ENCODE results near the gene AHCYL1. TPM values are rescaled to one million over a fixed set of nuclear protein-coding genes. Genes with fewer than 3 reads are reported as not detected.
A peak's percentile ranks its signal among the peaks of the same experiment; 100 is the strongest.

The AHCYL1 gene
- polyA plus RNA-seq, 1 donor, result 129 TPM

DNA sequence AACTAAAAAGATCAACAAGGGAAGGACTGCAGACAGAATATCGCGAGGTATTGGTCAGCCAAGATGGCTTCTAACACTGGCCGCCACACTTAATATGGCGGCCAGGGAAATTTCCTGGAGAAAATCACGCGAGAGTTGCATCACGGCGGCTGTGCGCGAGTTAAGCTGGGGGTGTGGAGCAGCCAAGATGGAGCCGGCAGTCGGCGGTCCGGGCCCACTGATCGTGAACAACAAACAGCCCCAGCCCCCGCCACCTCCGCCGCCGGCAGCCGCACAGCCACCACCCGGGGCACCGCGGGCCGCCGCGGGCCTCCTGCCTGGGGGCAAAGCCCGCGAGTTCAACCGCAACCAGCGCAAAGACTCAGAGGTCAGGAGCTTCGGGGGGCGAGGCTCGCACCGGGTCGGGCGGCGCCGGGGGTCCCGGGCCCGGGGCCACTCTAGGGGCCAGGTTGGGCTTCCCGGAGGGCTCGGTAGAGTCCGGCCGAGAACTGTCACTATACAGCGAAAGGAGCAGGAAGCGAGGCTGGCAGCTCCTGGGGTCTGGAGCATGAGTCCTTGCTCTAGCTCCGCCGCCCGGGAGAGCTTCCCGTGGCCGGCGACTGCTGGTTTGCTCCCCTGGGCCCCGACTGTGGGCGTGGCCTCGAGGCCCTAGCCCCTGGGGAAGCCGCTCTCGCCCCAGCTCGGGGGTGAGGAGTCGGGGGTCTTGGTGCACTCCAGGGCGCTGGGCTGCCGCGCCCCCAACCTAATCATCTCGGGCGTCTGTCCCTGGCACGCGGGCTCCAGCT, 50.1 kb downstream of the AHCYL1 start, which contains the start of gene STRIP1:
STRIP1 (plus strand) TSS at position 174 of the 785 bp plus-strand sequence; CDS start at position 188, 14 bp downstream.
- peak; percentile 96 for DNase-seq

DNA sequence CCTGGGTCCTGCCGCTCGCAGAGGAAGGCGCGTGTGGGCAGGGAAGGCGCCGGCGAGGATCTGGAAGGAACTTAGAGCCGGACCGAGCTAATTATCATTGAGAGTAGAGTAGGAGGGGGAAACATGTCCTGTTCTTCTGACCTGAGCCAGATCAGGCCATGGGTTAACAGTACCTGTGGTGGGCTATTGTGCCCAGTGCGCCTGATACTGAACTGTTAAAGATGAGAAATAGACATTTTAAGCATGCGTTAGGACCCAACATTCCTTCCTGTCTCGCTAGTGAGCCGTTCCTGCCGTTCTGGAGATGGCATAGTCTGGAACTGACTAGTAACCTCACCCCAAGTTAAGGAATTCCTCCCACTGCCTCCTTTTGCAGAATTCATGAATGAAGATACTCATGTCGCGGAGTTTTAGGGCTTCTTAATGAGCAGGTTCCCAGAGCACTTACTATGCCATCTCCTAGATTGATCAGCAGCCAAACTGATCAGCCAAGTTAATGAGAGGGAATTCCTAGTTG, 50.7 kb downstream of the AHCYL1 start:
- no peak for DNase-seq

DNA sequence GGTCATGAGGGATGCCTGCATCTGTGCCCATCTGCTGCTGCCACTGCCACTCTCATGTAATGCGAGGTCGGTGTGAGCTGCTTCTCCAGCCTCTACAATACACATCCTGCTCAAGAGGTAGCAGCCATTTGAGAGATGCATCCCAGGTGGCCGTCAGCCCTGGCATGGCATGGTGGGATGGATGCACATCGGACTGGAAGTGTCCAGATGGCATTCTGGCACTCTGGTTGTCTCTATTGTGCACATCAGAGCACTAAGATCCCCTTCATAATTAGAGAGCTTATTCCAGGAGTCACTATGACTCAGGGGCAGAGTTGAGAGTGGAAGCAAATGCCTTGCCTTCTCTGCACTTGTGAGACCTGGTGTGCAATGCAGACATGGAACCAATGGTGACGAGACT, 53.7 kb downstream of the AHCYL1 start:
- DNase-seq, result no peak

DNA sequence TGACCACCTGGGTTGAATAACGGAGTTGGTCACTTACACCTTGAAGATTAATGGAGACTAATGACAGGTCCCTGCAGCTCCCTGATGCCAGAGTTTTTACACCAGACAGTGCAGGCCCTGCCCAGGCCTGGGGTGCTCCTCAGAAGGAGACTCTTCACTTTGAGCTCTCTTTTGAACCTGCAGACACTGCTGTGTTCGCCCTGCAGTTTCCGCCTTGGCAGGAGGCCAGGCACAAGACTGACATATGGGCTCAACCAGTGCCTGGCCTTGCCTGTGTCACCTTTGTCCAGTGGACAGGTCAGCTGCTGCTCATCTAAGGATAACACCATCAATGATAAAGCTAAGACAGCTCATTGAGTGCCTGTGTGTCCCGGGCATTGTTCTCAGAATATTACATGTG, 55.1 kb downstream of the AHCYL1 start:
- no peak for DNase-seq

DNA sequence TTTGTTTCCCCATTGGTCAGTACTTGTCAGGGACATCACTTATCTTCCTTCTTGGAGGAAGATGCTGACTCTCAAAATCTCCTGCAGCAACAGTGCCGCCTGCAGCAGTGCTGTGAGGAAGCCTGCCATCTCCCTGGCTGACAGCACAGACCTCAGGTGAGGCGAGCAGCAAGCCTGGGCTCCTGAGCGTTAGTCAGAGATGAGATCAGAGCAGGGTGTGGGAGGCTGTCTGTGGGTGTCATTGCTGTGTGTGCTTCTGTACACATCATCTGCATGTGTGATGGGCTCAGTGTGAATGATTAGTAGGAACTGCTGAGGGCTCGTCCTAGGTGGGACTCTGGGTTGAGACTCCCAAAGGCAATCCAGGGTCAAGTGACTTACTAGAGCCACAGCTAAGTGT, 56.0 kb downstream of the AHCYL1 start:
- DNase-seq, result no peak

DNA sequence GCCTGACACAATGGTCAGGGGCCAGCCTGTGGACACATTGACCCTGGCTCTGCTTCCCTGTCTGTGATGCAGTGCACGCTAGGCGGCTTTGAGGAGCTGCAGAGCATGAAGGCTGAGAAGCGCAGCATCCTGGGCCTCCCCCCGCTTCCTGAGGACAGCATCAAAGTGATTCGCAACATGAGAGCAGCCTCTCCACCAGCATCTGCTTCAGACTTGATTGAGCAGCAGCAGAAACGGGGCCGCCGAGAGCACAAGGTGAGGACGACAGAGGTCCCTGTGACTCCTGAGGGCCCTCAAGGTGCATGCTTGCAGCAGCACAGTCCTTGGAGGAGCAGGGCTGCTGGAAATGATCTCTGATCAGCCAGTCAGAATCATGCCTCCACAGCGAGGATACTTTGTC, 58.5 kb downstream of the AHCYL1 start:
- DNase-seq, result no peak

DNA sequence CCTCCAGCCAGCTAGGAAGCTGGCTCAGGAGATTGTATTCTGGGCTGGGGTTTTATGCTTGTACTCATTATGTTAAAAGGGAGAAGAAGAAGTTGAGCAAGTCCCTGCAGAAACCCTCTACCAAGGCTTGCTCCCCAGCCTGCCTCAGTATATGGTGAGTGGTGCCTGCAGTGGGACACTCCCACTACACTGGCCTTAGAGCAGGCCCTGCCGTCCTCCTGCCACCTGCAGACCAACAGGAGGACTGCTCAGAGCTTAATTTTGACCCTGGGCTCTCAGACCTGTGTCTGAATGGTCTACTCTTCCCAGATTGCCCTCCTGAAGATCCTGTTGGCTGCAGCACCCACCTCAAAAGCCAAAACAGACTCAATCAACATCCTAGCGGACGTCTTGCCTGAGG, 62.9 kb downstream of the AHCYL1 start:
- DNase-seq, result no peak

DNA sequence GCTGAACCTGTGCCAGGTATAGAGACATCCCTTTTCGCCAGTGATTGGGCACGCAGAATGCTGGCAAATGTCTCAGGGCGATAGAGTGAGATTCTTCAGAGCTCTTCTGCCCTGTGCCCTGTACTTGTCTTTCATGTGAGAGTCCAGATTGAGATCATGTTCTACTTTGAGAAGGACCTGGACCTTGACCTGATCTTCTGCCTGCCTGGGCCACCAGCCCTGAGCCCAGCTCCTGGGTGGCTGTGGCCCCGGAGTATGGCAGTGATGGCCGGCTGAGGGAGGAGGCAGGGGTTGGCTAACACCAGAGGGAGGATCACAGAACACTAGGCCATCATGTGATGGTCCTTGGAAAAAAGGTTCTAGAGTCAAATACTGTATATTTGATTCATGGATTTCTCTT, 63.7 kb downstream of the AHCYL1 start:
- DNase-seq, result no peak

DNA sequence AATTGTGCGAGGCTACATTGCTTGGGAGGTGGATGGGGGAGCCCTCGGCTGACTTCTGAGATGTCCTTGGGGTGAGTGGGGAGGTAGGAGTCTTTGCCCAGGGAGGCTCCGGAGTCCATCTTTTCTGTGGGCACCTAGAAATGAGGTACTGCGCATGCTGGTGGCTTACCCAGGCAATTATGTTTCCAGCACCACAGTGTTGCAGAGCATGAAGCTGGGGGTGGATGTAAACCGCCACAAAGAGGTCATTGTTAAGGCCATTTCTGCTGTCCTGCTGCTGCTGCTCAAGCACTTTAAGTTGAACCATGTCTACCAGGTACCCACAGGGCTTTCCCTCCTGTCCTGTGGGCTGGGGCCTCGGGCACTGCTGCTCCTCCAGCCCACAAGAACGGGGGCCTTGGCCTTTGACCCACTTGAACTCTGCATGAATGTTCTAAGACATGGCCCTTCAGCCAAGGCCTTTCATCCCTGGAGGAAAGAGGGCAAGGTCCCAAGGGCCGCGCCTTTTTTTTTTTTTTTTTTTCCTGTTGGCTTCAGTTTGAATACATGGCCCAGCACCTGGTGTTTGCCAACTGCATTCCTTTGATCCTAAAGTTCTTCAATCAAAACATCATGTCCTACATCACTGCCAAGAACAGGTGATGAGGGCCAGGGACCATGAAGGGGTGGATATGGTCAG, 64.5 kb downstream of the AHCYL1 start:
- DNase-seq, result no peak

DNA sequence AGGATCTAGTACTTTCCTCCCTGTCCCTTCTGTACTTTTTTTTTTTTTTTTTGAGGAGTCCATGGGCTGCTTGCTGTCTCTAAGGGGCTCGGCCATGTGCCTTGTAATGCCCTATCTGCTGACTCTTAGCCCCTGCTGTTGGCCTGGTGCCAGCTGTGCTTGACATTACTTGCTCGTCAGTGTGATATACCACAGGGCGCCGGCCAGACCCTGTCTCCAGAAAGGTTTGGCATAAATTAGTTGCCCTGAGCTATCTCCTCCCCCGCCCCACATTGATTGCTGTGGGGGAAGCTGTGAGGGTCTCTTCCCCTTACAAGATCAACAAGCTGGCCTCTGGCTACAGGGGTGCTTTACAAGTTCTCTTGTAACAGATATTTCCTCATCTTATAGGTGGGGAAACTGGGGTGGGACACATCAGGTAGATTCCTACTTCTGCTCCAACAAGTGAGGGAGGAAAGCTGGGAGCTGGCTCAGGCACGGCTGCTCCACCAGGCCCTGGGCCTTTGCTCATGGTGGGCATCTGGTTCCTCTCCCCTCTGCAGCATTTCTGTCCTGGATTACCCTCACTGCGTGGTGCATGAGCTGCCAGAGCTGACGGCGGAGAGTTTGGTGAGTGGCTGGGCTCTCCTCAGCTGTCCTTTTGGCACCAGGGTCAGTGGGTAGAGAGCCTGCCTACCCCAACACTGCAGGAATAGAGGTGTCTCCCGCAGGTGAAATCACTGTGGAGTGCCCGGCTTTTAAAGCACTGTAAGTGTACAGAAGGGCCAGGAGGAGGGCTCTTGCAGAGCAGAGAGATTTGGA, 65.4 kb downstream of the AHCYL1 start:
- DNase-seq, result no peak

DNA sequence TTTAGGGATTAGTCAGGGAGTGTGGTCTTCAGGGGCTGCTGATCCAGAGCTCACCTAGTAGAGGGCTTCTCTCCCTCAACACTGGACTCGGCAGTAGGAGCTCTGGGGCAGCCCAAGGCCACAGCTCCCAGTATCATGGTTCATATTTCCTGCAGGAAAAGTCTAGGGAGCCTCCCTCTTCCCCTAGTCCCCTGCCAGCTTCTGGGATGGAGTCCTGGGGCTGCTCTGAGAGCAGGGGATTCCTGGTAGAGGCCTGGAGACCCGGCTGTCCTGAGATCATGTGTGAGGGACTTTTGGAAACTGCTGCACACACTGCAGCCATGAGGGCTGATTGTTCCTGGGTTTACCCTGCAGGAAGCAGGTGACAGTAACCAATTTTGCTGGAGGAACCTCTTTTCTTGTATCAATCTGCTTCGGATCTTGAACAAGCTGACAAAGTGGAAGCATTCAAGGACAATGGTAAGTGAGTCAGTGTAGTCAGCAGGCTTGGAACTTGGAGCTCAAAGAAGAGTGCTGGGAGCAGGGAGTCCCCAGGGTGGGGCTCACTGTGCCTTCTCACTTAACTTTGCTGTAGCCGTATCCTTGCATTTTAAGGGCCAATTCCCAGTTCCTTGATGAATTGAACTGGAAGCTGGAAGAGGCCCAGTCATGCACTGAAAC, 66.2 kb downstream of the AHCYL1 start:
- no peak for DNase-seq

DNA sequence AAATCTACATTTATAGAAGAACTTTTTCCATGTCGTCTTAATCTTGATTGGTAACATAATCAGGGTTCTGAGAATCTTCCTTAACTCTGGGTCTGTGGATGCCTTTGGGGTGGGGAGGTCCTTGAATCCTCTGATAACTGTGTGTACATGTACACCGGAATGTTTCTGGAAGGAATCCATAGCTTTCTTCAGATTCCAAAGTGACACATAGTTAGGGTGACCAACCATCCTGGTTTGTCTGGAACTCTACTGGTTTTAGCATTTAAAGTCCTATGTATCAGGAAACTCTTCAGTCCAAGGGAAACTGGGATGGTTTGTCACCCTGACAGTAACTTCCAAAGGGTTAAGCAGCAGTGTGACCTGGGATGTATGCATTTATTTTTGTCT, 66.7 kb downstream of the AHCYL1 start:
- no peak for DNase-seq

DNA sequence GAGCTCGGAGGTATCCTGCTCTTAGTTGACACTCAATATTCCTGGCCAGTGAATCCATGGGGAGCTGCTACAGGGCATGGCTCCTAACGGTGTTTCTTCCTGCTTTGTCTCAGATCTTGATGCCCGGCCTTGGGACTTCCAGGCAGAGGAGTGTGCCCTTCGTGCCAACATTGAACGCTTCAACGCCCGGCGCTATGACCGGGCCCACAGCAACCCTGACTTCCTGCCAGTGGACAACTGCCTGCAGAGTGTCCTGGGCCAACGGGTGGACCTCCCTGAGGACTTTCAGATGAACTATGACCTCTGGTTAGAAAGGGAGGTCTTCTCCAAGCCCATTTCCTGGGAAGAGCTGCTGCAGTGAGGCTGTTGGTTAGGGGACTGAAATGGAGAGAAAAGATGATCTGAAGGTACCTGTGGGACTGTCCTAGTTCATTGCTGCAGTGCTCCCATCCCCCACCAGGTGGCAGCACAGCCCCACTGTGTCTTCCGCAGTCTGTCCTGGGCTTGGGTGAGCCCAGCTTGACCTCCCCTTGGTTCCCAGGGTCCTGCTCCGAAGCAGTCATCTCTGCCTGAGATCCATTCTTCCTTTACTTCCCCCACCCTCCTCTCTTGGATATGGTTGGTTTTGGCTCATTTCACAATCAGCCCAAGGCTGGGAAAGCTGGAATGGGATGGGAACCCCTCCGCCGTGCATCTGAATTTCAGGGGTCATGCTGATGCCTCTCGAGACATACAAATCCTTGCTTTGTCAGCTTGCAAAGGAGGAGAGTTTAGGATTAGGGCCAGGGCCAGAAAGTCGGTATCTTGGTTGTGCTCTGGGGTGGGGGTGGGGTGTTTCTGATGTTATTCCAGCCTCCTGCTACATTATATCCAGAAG, 69.2 kb downstream of the AHCYL1 start:
- peak; percentile 26 for DNase-seq

DNA sequence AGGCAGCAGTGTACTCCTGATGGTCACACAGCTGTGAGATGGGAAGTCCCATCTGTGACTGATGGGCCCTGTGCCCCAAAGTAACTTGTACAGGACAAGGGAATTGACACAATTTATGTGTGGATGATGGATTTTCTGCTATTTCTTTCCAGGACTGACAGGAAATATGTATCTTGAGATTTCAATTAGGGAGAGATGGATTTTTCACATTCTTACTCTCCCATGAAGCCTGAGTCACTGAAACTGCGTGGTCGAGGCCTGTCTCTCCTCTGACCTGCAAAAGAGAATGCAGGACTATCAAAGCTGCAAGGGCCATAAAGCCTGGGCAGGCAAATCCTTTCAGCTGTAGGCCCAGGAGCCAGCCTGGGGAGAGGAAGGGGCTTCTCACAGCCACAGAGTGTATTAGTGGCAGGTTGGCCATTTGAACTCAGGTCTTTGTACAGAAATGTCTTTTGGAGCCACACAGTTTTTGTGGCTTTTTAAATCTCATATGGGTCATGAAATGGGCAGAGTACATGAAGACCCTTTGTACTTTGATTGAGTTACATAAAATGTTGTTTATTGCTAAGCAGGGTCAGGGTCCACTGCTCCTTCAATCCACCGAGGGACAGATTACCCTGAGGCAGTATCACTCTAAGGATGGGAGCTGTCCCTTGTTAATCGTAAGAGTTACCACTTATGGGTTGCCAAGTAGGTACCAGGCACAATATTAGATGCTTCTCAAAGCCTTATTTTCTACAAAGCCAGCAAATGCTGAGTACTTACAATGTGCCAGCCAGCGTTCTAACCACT, 71.1 kb downstream of the AHCYL1 start:
- DNase-seq, result no peak

DNA sequence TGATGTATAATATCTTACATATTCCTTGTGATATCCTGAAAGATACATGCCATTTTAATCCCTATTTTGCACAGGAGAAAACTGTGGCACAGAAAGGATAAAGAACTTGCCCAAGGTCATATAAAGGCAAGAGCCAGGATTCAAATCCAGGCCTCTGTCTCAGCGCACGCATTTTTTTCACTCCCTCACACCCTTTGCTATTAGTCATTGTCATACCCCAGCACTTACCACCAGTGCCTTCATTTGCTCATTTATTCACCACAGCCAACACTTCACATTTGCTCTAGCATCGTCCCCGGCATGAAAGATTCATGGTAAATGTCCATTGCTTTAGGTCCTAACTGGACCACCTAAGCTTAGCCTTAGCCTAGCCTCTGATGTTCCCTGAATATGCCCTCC, 71.7 kb downstream of the AHCYL1 start:
- DNase-seq, result no peak

DNA sequence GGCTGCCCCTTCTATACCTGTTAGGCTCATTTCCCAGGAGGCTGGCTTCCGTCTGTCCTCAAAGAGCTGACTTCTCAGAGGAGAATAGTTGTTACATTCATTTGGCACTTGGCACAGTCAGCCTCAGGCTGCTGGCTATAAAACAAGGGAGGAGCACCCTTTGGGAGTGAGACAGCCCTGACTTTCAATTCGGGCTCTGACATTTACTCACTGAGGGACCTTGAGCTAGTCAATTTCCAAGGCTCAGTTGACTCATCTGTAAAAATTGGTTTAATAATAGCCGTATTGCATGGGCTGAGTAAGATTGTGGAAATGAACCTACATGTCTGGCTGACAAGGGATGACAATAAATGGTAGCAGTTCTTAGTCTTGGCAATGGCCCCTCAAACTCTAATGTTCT, 72.2 kb downstream of the AHCYL1 start:
- no peak for DNase-seq

DNA sequence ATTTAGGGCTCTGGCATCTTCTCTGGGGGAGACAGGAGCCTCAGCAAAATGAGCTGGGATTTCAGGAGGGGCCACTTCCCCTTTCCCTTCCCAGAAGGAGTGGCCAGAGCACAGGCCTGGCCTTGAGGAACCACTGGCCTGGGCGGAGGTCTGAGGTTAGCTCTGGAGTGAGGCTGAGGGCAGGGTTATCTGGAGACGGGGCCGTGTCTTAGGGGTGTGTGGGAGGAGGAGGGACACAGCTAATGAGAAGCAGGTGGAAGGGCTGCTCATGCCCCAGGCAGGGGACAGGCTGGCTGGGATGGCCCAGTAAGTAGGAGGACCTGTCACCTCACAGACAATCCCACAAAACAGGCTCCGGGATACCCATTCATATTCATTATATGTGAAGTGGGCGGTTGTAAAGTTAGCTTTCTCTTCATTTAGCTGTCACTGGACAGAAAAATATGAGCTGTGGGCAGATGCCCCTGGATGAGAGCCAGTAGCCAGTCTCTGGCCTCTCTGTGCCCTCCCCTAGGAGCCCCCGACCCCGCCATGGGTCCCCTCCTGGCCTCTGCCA, 73.5 kb downstream of the AHCYL1 start:
- no peak for DNase-seq

DNA sequence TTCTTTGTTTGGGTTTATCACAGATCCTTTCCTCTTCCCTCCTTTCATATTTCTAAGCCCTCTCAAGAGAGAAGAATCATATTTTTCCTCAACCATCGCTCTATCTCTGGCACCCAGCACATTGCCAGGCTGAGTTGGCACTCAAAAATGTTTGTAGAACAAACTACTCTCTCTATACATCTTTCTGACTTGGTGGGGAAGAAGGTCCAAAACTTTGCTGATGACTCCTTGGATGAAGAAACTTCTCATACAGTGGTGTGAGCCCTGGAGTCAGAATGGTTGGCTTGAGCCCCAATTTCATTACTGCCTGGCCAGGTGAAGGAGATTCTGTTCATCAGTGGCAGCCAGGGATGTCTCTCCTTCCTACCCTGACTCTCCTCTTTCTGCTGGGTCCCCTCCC, 74.0 kb downstream of the AHCYL1 start:
- no peak for DNase-seq

DNA sequence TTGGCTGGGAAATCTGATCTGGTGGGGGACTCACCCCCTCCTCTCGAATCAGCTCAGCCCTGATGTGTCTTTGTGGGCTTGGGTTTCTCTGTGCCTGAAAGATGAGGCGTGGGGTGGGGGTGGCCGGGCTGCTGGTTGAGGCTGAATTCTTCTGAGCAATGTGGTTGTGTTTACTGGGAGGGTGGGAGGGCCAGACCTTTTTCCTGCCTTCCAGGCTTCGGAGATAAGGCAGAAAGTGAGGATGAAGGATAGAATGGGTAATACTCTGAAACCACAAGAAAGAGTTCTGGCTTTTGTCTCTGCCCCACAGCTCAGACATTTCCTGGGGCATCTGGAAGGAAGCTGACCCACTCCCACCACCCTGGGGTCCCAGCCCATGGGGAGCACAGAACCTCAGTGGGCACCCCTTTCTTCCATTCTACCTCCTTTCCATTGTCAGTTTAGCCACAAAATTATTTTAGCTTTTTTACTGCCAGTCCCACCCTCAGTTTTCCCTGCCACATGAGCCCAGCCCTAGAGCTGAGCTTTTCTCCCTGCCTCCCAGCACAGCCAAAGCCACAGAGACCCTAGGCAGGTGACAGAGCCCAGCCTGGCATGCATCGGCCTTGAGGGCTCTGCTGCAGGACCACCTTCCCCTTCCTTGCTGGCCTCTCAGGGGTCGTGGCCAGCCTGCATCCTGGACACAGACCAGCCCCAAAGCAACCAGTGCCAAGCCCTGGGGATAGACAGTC, 74.7 kb downstream of the AHCYL1 start:
- DNase-seq, result peak; percentile 43
